IMR-90 (cell line): ENCODE measurements around the gene LRRC4C. TPM values are rescaled to one million over a fixed set of nuclear protein-coding genes. Genes with fewer than 3 reads are reported as not detected.

ENCODE experiments used
- ATAC-seq: fragments of 200-7000 bp; cut with Tn5 transposase; 2 replicates; pipeline ENCODE4 v1.9.1; 2020; ENCODE audit warnings: low read depth, mild to moderate bottlenecking, moderate library complexity
- BruUV-seq: library from RNA; stranded (reverse); fragments of 400-500 nt; replicated peaks from 2 replicates; lab custom pipeline; 2021; lab: Mats Ljungman, UMichigan
- CTCF ChIA-PET: fragments of 300-600 bp; formaldehyde crosslinking; extraction: SDS; loops from one replicate; lab custom pipeline; 2021; ENCODE audit warnings: antibody characterized with exemption; lab: Yijun Ruan, JAX
- POLR2A ChIA-PET: fragments of 300-600 bp; sonication (Branson Sonifier 250); formaldehyde crosslinking; loops from one replicate; lab custom pipeline; 2022; ENCODE audit warnings: antibody characterized with exemption; ENCODE audit not compliant: unreplicated experiment; lab: Charles Lee
- DNase-seq: peaks from one replicate; pipeline ENCODE4 v3.0.0; 2013
- H2AFZ ChIP-seq: replicated peaks from 2 replicates; pipeline ENCODE3; 2013; ENCODE audit warnings: low read length, mild to moderate bottlenecking; ENCODE audit not compliant: poor library complexity
- H2AK5ac ChIP-seq: 2 replicates; pipeline ENCODE4 v1.6.1; 2013; ENCODE audit warnings: low read depth, low read length, inconsistent platforms
- H2AK9ac ChIP-seq: replicated peaks from 2 replicates; pipeline ENCODE3; 2013; ENCODE audit warnings: mild to moderate bottlenecking, low read depth, low read length, moderate library complexity; ENCODE audit not compliant: poor library complexity
- H2BK120ac ChIP-seq: 2 replicates; pipeline ENCODE4 v1.6.1; 2013; ENCODE audit warnings: low read depth, low read length, inconsistent platforms
- H2BK15ac ChIP-seq: 3 replicates; pipeline ENCODE4 v1.6.1; 2013; ENCODE audit warnings: low read depth, low read length, inconsistent platforms
- H2BK20ac ChIP-seq: 2 replicates; pipeline ENCODE4 v1.6.1; 2013; ENCODE audit warnings: low read depth, mild to moderate bottlenecking, inconsistent platforms, low read length, moderate library complexity
- H2BK5ac ChIP-seq: 2 replicates; pipeline ENCODE4 v1.6.1; 2013; ENCODE audit warnings: mild to moderate bottlenecking, low read depth, low read length, inconsistent platforms; ENCODE audit not compliant: poor library complexity, severe bottlenecking
- H3K14ac ChIP-seq: replicated peaks from 2 replicates; pipeline ENCODE4 v1.6.1; 2013; ENCODE audit warnings: low read depth, low read length, inconsistent platforms
- H3K18ac ChIP-seq: 2 replicates; pipeline ENCODE4 v1.6.1; 2013; ENCODE audit warnings: low read depth, low read length, control low read depth
- H3K23ac ChIP-seq: 2 replicates; pipeline ENCODE4 v1.6.1; 2013; ENCODE audit warnings: low read depth, low read length, inconsistent platforms
- H3K27ac ChIP-seq: 2 replicates; pipeline ENCODE4 v1.5.1; 2013; ENCODE audit warnings: mild to moderate bottlenecking, control low read depth, low read length; ENCODE audit not compliant: insufficient read depth
- H3K27me3 ChIP-seq: 2 replicates; pipeline ENCODE4 v1.6.1; 2013; ENCODE audit warnings: low read length; ENCODE audit not compliant: control insufficient read depth, insufficient read depth
- H3K36me3 ChIP-seq: 2 replicates; pipeline ENCODE4 v1.6.1; 2013; ENCODE audit warnings: low read length, mixed read lengths; ENCODE audit not compliant: control insufficient read depth, insufficient read depth
- H3K4ac ChIP-seq: 2 replicates; pipeline ENCODE4 v1.6.1; 2013; ENCODE audit warnings: low read depth, low read length, inconsistent platforms
- H3K4me1 ChIP-seq: 2 replicates; pipeline ENCODE4 v1.6.1; 2013; ENCODE audit warnings: low read length, mixed read lengths; ENCODE audit not compliant: control insufficient read depth, insufficient read depth
- H3K4me2 ChIP-seq: 2 replicates; pipeline ENCODE4 v1.6.1; 2013; ENCODE audit warnings: low read depth, mild to moderate bottlenecking, control low read depth, low read length, moderate library complexity
- H3K4me3 ChIP-seq: 2 replicates; pipeline ENCODE4 v1.5.1; 2013; ENCODE audit warnings: low read depth, mild to moderate bottlenecking, control low read depth, low read length, moderate library complexity; ENCODE audit not compliant: insufficient read depth
- H3K56ac ChIP-seq: 2 replicates; pipeline ENCODE4 v1.6.1; 2013; ENCODE audit warnings: low read length, inconsistent platforms; ENCODE audit not compliant: insufficient read depth; ENCODE audit errors: extremely low read depth
- H3K79me1 ChIP-seq, 2 experiments: 2 replicates each; pipeline ENCODE4 v1.6.1; 2013; ENCODE audit warnings: low read length in 2 of 2, inconsistent platforms in 1 of 2, low read depth in 1 of 2
- H3K9ac ChIP-seq: 2 replicates; pipeline ENCODE4 v1.6.1; 2013; ENCODE audit warnings: low read depth, low read length, control low read depth
- H3K9me1 ChIP-seq: 2 replicates; pipeline ENCODE4 v1.6.1; 2013; ENCODE audit warnings: low read length, inconsistent platforms; ENCODE audit not compliant: insufficient read depth
- H3K9me3 ChIP-seq: 2 replicates; pipeline ENCODE4 v1.6.1; 2013; ENCODE audit warnings: low read length; ENCODE audit not compliant: control insufficient read depth, insufficient read depth
- H4K20me1 ChIP-seq: 2 replicates; pipeline ENCODE4 v1.6.1; 2013; ENCODE audit warnings: low read length, inconsistent platforms; ENCODE audit not compliant: insufficient read depth
- H4K5ac ChIP-seq: 2 replicates; pipeline ENCODE4 v1.6.1; 2013; ENCODE audit warnings: mild to moderate bottlenecking, low read depth, low read length, control low read depth
- H4K8ac ChIP-seq, 2 experiments: 2 replicates each; pipeline ENCODE4 v1.6.1; 2013; ENCODE audit warnings: low read depth in 2 of 2, low read length in 2 of 2, control low read depth in 1 of 2, inconsistent platforms in 1 of 2
- H4K91ac ChIP-seq: 2 replicates; pipeline ENCODE4 v1.6.1; 2013; ENCODE audit warnings: low read depth, low read length, inconsistent platforms; ENCODE audit not compliant: insufficient read depth
- CHD1 ChIP-seq: IDR thresholded peaks from 2 replicates; pipeline ENCODE4 v1.6.1; 2012; ENCODE audit warnings: low read depth, low read length, improper control_type of control experiment
- MAFK ChIP-seq: IDR thresholded peaks from 2 replicates; pipeline ENCODE4 v1.6.1; 2012; ENCODE audit warnings: low read depth, low read length, improper control_type of control experiment
- MAZ ChIP-seq: IDR thresholded peaks from 2 replicates; pipeline ENCODE4 v1.6.1; 2012; ENCODE audit warnings: low read depth, mild to moderate bottlenecking, low read length, improper control_type of control experiment, moderate library complexity, borderline replicate concordance
- POLR2A ChIP-seq: IDR thresholded peaks from 2 replicates; pipeline ENCODE4 v1.6.1; 2012; ENCODE audit warnings: mild to moderate bottlenecking, low read depth, low read length
- RAD21 ChIP-seq: IDR thresholded peaks from 2 replicates; pipeline ENCODE4 v1.6.1; 2012; ENCODE audit warnings: low read length, improper control_type of control experiment
- RCOR1 ChIP-seq: IDR thresholded peaks from 2 replicates; pipeline ENCODE4 v1.6.1; 2012; ENCODE audit warnings: mild to moderate bottlenecking, low read length, improper control_type of control experiment; ENCODE audit not compliant: insufficient replicate concordance
- RFX5 ChIP-seq: IDR thresholded peaks from 2 replicates; pipeline ENCODE4 v1.8.0; 2012; ENCODE audit warnings: low read depth, mild to moderate bottlenecking, low read length, moderate library complexity
- SMC3 ChIP-seq: fragments of 150-350 bp; IDR thresholded peaks from 2 replicates; pipeline ENCODE4 v1.6.1; 2016; ENCODE audit warnings: low read depth, mild to moderate bottlenecking, antibody characterized with exemption, low read length, moderate library complexity
- WGBS, 2 experiments: methylation state at CpG; one replicate each; pipeline versions ENCODE4 v1.1.5 to v1.1.7; 2013; ENCODE audit warnings: missing lambda C conversion rate in 2 of 2; ENCODE audit not compliant: insufficient read length in 1 of 2; ENCODE audit errors: extremely low coverage in 2 of 2; 5-methylcytosine and 5-hydroxymethylcytosine counted together
- dilution Hi-C: fragments of 300-500 bp; cut with HindIII; formaldehyde crosslinking; loops from one replicate; pipeline ENCODE4 v1.14.3; 2018; ENCODE audit warnings: low sequenced_read_pairs; ENCODE audit not compliant: unreplicated experiment
- in situ Hi-C: fragments of 300-500 bp; cut with MboI; formaldehyde crosslinking; loops from 3 replicates; pipeline ENCODE4 v1.14.3; 2019; ENCODE audit warnings: low sequenced_read_pairs, inconsistent platforms, mixed read lengths
- intact Hi-C: fragments of 100-400 bp; cut with micrococcal nuclease; formaldehyde crosslinking; loops from 2 replicates; pipeline ENCODE4 v1.10.0; 2022
- polyA plus RNA-seq, 3 experiments: library from polyadenylated mRNA; depleted of rRNA; stranded (reverse); fragments of >200 nt; gene quantifications; 2 replicates each; pipeline ENCODE4 v1.2.3, GENCODE V29; 2012; ENCODE audit warnings: low replicate concordance in 1 of 3
- total RNA-seq: library from RNA; depleted of rRNA; stranded (reverse); fragments of >200 nt; gene quantifications from 2 replicates; pipeline ENCODE4 v1.2.3, GENCODE V29; 2012

Gene LRRC4C
- total and polyA plus RNA-seq, 2 of the 4 experiments (the other 2 are of a cell fraction): under 0.01 to 0.03 TPM

GRCh38 chr11:40986320-40986719, 473.1 kb downstream of the LRRC4C start:
- no peak overlapping the region for H3K9ac ChIP-seq
- no peak for DNase-seq
- no peaks in the 10 kb centered on the region for H3K9me1 ChIP-seq
- intact Hi-C loops (no loop called here), in situ Hi-C loops (no loop called here), dilution Hi-C loops (no loop called here)
- POLR2A ChIA-PET: no interaction called here
- peaks cover 2% of the 10 kb centered on the region; the same call in 1 of the 2 replicates for H3K9me3 ChIP-seq
- H3K23ac ChIP-seq: no peak overlapping the region
- TF ChIP-seq RCOR1 (no peak), MAZ (no peak), RAD21 (no peak), MAFK (no peak), POLR2A (no peak), RFX5 (no peak), SMC3 (no peak), CHD1 (no peak)
- no peak overlapping the region for H4K8ac ChIP-seq
- CTCF ChIA-PET: no interaction called here
- no peak overlapping the region for H2AK9ac ChIP-seq
- no peak overlapping the region for H3K56ac ChIP-seq
- H3K4me2 ChIP-seq: no peak overlapping the region
- no peaks in the 10 kb centered on the region for H3K36me3 ChIP-seq
- H3K14ac ChIP-seq: no peak overlapping the region
- no peaks in the 10 kb centered on the region for H3K4me1 ChIP-seq
- no peaks in the 10 kb centered on the region for H4K20me1 ChIP-seq
- H3K27me3 ChIP-seq: no peaks in the 10 kb centered on the region
- BruUV-seq: no TSS peak
- no peak overlapping the region for H4K5ac ChIP-seq
- H2BK5ac ChIP-seq: no peak overlapping the region
- H2AK5ac ChIP-seq: no peak overlapping the region
- H2BK20ac ChIP-seq: no peak overlapping the region
- no peak overlapping the region for H4K91ac ChIP-seq
- H3K18ac ChIP-seq: no peak overlapping the region
- no peak overlapping the region for H3K4me3 ChIP-seq
- no CpG with 5 or more reads among the region's 3 CpGs for WGBS, 2 experiments
- no peak for ATAC-seq
- no peak overlapping the region for H2BK120ac ChIP-seq
- no peaks in the 10 kb centered on the region for H3K79me1 ChIP-seq
- no peak overlapping the region for H3K27ac ChIP-seq
- H2BK15ac ChIP-seq: no peak overlapping the region
- no peak overlapping the region for H3K4ac ChIP-seq
- no peak overlapping the region for H2AFZ ChIP-seq
